HepG2 (cell line): ENCODE data around the gene ISCA1. TPM values are rescaled to one million over a fixed set of nuclear protein-coding genes. Genes with fewer than 3 reads are reported as not detected.
A peak's percentile ranks its signal among the peaks of the same experiment; 100 is the strongest.

Experiments
- CEBPZ ChIP-seq: IDR thresholded peaks from 2 replicates; pipeline ENCODE4 v1.6.1; 2012; ENCODE audit warnings: low read length, improper control_type of control experiment
- FOXA3 ChIP-seq: IDR thresholded peaks from 2 replicates; pipeline ENCODE4 v1.6.1; 2016; ENCODE audit warnings: missing genetic modification reagents, missing compliant biosample characterization
- MTA3 ChIP-seq: sonication (generic); formaldehyde crosslinking; IDR thresholded peaks from 2 replicates; pipeline ENCODE4 v1.4.0; 2020; ENCODE audit warnings: missing genetic modification reagents
- NCOA1 ChIP-seq: sonication (generic); formaldehyde crosslinking; IDR thresholded peaks from 2 replicates; pipeline ENCODE4 v1.9.0; 2021; ENCODE audit warnings: missing genetic modification reagents
- PAF1 ChIP-seq: IDR thresholded peaks from 2 replicates; pipeline ENCODE4 v1.6.1; 2016; ENCODE audit warnings: missing genetic modification reagents, missing compliant biosample characterization
- SKIL ChIP-seq: sonication (generic); formaldehyde crosslinking; IDR thresholded peaks from 2 replicates; pipeline ENCODE4 v1.8.0; 2022; ENCODE audit warnings: missing genetic modification reagents, mild to moderate bottlenecking, moderate library complexity, borderline replicate concordance
- polyA plus RNA-seq, 8 experiments: library from polyadenylated mRNA; depleted of rRNA in 3 of 8; stranded (reverse) in 7 of 8; unstranded in 1 of 8; fragments of >200 nt; fragmentation: Illumina TruSeq in 4 of 8; extraction: Trizol in 4 of 8; gene quantifications; 2 replicates each; pipeline versions ENCODE4 v1.2.1 to v1.2.3, GENCODE V29; 2011 to 2016; ENCODE audit warnings: low read depth in 4 of 8, missing spikeins in 1 of 8, mixed read lengths in 1 of 8; ENCODE audit not compliant: insufficient read depth in 1 of 8
- total RNA-seq, 5 experiments: library from RNA; depleted of rRNA; stranded (reverse); fragments of >200 nt; fragmentation: Illumina TruSeq; extraction: Trizol; gene quantifications; 2 replicates each; pipeline ENCODE4 v1.2.3, GENCODE V29; 2016; ENCODE audit warnings: low read depth in 1 of 5
- TF ChIP-seq, protein P1 (sequence below): sonication (generic); formaldehyde crosslinking; conservative IDR thresholded peaks from 2 replicates; pipeline ENCODE4 v1.4.0; 2020; ENCODE audit warnings: missing genetic modification reagents
- TF ChIP-seq, protein P2 (sequence below): sonication (generic); formaldehyde crosslinking; IDR thresholded peaks from 2 replicates; pipeline ENCODE4 v1.4.0; 2020; ENCODE audit warnings: missing genetic modification reagents, borderline replicate concordance
- TF ChIP-seq, protein P3 (sequence below): sonication (generic); formaldehyde crosslinking; IDR thresholded peaks from 2 replicates; pipeline ENCODE4 v1.5.1; 2020; ENCODE audit warnings: mild to moderate bottlenecking, missing genetic modification reagents, borderline replicate concordance

Gene ISCA1
- total and polyA plus RNA-seq, 2 of the 13 experiments (the other 11 are each of a cell fraction or from before 2014, with no cell fraction given): 29.2 to 40.9 TPM

GRCh38 chr9:86282077-86282978, at the start of gene ISCA1 (continued):
- TF ChIP-seq, protein P1, sequence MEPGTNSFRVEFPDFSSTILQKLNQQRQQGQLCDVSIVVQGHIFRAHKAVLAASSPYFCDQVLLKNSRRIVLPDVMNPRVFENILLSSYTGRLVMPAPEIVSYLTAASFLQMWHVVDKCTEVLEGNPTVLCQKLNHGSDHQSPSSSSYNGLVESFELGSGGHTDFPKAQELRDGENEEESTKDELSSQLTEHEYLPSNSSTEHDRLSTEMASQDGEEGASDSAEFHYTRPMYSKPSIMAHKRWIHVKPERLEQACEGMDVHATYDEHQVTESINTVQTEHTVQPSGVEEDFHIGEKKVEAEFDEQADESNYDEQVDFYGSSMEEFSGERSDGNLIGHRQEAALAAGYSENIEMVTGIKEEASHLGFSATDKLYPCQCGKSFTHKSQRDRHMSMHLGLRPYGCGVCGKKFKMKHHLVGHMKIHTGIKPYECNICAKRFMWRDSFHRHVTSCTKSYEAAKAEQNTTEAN (CRISPR knock-in tag): 0 out of 2 replicates have a peak, but pooled peaks have one; percentile 15
- TF ChIP-seq CEBPZ: no peak
- peak; percentile 9; the same call in 1 of the 2 replicates for TF ChIP-seq FOXA3 (CRISPR knock-in tag)
- no peak for TF ChIP-seq SKIL
- TF ChIP-seq, protein P2, sequence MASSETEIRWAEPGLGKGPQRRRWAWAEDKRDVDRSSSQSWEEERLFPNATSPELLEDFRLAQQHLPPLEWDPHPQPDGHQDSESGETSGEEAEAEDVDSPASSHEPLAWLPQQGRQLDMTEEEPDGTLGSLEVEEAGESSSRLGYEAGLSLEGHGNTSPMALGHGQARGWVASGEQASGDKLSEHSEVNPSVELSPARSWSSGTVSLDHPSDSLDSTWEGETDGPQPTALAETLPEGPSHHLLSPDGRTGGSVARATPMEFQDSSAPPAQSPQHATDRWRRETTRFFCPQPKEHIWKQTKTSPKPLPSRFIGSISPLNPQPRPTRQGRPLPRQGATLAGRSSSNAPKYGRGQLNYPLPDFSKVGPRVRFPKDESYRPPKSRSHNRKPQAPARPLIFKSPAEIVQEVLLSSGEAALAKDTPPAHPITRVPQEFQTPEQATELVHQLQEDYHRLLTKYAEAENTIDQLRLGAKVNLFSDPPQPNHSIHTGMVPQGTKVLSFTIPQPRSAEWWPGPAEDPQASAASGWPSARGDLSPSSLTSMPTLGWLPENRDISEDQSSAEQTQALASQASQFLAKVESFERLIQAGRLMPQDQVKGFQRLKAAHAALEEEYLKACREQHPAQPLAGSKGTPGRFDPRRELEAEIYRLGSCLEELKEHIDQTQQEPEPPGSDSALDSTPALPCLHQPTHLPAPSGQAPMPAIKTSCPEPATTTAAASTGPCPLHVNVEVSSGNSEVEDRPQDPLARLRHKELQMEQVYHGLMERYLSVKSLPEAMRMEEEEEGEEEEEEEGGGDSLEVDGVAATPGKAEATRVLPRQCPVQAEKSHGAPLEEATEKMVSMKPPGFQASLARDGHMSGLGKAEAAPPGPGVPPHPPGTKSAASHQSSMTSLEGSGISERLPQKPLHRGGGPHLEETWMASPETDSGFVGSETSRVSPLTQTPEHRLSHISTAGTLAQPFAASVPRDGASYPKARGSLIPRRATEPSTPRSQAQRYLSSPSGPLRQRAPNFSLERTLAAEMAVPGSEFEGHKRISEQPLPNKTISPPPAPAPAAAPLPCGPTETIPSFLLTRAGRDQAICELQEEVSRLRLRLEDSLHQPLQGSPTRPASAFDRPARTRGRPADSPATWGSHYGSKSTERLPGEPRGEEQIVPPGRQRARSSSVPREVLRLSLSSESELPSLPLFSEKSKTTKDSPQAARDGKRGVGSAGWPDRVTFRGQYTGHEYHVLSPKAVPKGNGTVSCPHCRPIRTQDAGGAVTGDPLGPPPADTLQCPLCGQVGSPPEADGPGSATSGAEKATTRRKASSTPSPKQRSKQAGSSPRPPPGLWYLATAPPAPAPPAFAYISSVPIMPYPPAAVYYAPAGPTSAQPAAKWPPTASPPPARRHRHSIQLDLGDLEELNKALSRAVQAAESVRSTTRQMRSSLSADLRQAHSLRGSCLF (CRISPR knock-in tag): no peak
- TF ChIP-seq MTA3 (CRISPR knock-in tag): no peak
- TF ChIP-seq, protein P3, sequence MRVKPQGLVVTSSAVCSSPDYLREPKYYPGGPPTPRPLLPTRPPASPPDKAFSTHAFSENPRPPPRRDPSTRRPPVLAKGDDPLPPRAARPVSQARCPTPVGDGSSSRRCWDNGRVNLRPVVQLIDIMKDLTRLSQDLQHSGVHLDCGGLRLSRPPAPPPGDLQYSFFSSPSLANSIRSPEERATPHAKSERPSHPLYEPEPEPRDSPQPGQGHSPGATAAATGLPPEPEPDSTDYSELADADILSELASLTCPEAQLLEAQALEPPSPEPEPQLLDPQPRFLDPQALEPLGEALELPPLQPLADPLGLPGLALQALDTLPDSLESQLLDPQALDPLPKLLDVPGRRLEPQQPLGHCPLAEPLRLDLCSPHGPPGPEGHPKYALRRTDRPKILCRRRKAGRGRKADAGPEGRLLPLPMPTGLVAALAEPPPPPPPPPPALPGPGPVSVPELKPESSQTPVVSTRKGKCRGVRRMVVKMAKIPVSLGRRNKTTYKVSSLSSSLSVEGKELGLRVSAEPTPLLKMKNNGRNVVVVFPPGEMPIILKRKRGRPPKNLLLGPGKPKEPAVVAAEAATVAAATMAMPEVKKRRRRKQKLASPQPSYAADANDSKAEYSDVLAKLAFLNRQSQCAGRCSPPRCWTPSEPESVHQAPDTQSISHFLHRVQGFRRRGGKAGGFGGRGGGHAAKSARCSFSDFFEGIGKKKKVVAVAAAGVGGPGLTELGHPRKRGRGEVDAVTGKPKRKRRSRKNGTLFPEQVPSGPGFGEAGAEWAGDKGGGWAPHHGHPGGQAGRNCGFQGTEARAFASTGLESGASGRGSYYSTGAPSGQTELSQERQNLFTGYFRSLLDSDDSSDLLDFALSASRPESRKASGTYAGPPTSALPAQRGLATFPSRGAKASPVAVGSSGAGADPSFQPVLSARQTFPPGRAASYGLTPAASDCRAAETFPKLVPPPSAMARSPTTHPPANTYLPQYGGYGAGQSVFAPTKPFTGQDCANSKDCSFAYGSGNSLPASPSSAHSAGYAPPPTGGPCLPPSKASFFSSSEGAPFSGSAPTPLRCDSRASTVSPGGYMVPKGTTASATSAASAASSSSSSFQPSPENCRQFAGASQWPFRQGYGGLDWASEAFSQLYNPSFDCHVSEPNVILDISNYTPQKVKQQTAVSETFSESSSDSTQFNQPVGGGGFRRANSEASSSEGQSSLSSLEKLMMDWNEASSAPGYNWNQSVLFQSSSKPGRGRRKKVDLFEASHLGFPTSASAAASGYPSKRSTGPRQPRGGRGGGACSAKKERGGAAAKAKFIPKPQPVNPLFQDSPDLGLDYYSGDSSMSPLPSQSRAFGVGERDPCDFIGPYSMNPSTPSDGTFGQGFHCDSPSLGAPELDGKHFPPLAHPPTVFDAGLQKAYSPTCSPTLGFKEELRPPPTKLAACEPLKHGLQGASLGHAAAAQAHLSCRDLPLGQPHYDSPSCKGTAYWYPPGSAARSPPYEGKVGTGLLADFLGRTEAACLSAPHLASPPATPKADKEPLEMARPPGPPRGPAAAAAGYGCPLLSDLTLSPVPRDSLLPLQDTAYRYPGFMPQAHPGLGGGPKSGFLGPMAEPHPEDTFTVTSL (CRISPR knock-in tag): peak; percentile 74
- peak; percentile 41; the same call in 1 of the 2 replicates for TF ChIP-seq NCOA1 (CRISPR knock-in tag)
- TF ChIP-seq PAF1: no peak
